OCI-LY1 (cell line): ENCODE data around the gene ZFPM1.

Experiments used
- EZH2 ChIP-seq: fragments of 200-600 bp; sonication (generic), shearing (Covaris generic); IDR thresholded peaks from 2 replicates; pipeline ENCODE4 v1.8.0; 2017; ENCODE audit warnings: borderline replicate concordance, mixed run types, mild to moderate bottlenecking, antibody characterized with exemption, low read length, moderate library complexity, mixed read lengths
- TF ChIP-seq, protein P1 (sequence below): fragments of 200-600 bp; sonication (generic), shearing (Covaris generic); IDR thresholded peaks from 2 replicates; pipeline ENCODE4 v1.5.1; 2017; ENCODE audit warnings: mild to moderate bottlenecking, antibody characterized with exemption, low read length, moderate library complexity, mixed read lengths

DNA sequence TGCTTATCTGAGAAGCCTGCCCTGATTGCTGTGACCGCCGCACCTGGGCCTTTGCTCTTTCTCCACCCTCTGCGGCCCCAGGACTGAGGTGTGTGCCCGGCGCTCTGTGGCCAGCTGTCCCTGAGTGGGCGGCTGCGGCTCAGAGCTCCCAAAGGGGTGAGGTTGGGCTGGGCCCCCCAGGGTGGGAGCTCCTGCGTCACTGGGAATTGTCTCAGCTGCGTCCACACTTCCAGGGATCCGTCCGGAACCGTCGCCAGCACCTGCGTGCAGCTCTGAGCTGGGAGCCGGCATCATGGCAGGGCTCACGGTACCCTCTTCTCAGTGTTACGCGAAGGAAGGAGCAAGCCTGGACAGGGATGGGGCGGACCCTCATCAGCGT is 46.0 kb upstream of the ZFPM1 start:
- TF ChIP-seq, protein P1, sequence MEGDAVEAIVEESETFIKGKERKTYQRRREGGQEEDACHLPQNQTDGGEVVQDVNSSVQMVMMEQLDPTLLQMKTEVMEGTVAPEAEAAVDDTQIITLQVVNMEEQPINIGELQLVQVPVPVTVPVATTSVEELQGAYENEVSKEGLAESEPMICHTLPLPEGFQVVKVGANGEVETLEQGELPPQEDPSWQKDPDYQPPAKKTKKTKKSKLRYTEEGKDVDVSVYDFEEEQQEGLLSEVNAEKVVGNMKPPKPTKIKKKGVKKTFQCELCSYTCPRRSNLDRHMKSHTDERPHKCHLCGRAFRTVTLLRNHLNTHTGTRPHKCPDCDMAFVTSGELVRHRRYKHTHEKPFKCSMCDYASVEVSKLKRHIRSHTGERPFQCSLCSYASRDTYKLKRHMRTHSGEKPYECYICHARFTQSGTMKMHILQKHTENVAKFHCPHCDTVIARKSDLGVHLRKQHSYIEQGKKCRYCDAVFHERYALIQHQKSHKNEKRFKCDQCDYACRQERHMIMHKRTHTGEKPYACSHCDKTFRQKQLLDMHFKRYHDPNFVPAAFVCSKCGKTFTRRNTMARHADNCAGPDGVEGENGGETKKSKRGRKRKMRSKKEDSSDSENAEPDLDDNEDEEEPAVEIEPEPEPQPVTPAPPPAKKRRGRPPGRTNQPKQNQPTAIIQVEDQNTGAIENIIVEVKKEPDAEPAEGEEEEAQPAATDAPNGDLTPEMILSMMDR: no peak
- TF ChIP-seq EZH2: no peak
